Measurements from ENCODE around the gene GNG4. TPM values are rescaled to one million over a fixed set of nuclear protein-coding genes. Genes with fewer than 3 reads are reported as not detected.

Gene GNG4
- total and polyA plus RNA-seq, 9 of the 15 experiments (the other 6 are each of a cell fraction or from before 2014, with no cell fraction given), result 0.06 to 0.58 (median 0.08) TPM; not detected in 4

GRCh38 chr1:235639226-235640205 is 10.1 kb downstream of the GNG4 start:
- Histone ChIP-seq H3K4me1 (replicated peaks in 1 of 2; ENCODE audit: control insufficient read depth in 2 of 2, insufficient read depth in 2 of 2, low read length in 2 of 2) (peaks cover 0 to 5% of the 10 kb centered on the region in 2 experiments; a peak in 2 of 5 replicates), H3K9me1 (ENCODE audit: control insufficient read depth, insufficient read depth, low read length) (no peaks in the 10 kb centered on the region), H3K79me2 (ENCODE audit: control insufficient read depth, insufficient read depth, low read length) (no peaks in the 10 kb centered on the region), H4K20me1 (replicated peaks; ENCODE audit: control insufficient read depth, insufficient read depth, low read length) (0 out of 2 replicates have a peak, but pooled peaks cover 4% of the 10 kb centered on the region), H3K27ac (ENCODE audit: extremely low read depth, low read depth, low read length) (no peak overlapping the region), H3K9me3 (replicated peaks; ENCODE audit: control insufficient read depth, insufficient read depth, low read depth, low read length) (no peaks in the 10 kb centered on the region), H3K4me3 (no peak overlapping the region), H3K4me2 (ENCODE audit: insufficient read depth, low read length) (no peak overlapping the region), H2AFZ (ENCODE audit: low read depth, low read length) (no peak overlapping the region), H3K36me3 (ENCODE audit: control insufficient read depth, insufficient read depth, low read length) (no peaks in the 10 kb centered on the region), H3K27me3 (ENCODE audit: control insufficient read depth in 2 of 2, insufficient read depth in 2 of 2, low read length in 2 of 2) (peaks cover 53 to 77% of the 10 kb centered on the region in 2 experiments), H3K9ac (ENCODE audit: insufficient read depth in 1 of 2, low read depth in 2 of 2, low read length in 2 of 2) (no peak overlapping the region)
- ChIA-PET POLR2A (interaction anchor here (1.0 kb wide), 1 partner anchor 120 kb away, joined by 4 read pairs; no protein-coding TSS in a partner anchor), CTCF (ENCODE audit: low intra/inter-chr PET ratio) (no interaction called here)
- no peak for TF ChIP-seq ZNF23 (CRISPR knock-in tag; IDR thresholded peaks at IDR 0.05)
- TF ChIP-seq TCF7 (IDR thresholded peaks at IDR 0.05; ENCODE audit: borderline replicate concordance), result no peak
- TF ChIP-seq RB1 (IDR thresholded peaks at IDR 0.05; ENCODE audit: low read depth), result no peak
- TF ChIP-seq ZKSCAN1 (IDR thresholded peaks at IDR 0.05; ENCODE audit: low read depth, low read length), result no peak
- no peak for TF ChIP-seq ZNF324 (CRISPR knock-in tag; IDR thresholded peaks at IDR 0.05)
- TF ChIP-seq ARID4B (CRISPR knock-in tag; IDR thresholded peaks at IDR 0.05), result no peak
- TF ChIP-seq HINFP (tag; conservative IDR thresholded peaks at IDR 0.05; ENCODE audit: low read depth), result no peak
- no peak for TF ChIP-seq ZNF197 (CRISPR knock-in tag; IDR thresholded peaks at IDR 0.05; ENCODE audit: low read depth)
- TF ChIP-seq TAF9B (IDR thresholded peaks at IDR 0.05; ENCODE audit: partially characterized antibody), result no peak
- no peak for TF ChIP-seq SMAD1 (IDR thresholded peaks at IDR 0.05; ENCODE audit: low read depth, low read length, partially characterized antibody)
- no peak for TF ChIP-seq FOXK1 (CRISPR knock-in tag; IDR thresholded peaks at IDR 0.05; ENCODE audit: borderline replicate concordance)
- no peak for TF ChIP-seq ZBTB12 (CRISPR knock-in tag; IDR thresholded peaks at IDR 0.05)
- in situ Hi-C loops (cut with MboI), result no loop called here
- no TSS peak for BruUV-seq (replicated peaks)
- FAIRE-seq, result no peak
- no peak for ATAC-seq
- intact Hi-C loops (cut with micrococcal nuclease), result no loop called here
- DNase-seq (ENCODE audit: extremely low read depth in 1 of 4, low spot score in 3 of 4), result no peak
- 1% methylated on average over 14 of the region's 14 CpGs for WGBS (ENCODE audit: insufficient coverage, low coverage, missing lambda C conversion rate)

Data from K562 (cell line).